ENCODE results near the gene GMPS.

GRCh38 chr3:155991847-155992246 is 121.4 kb downstream of the GMPS start:
- TF ChIP-seq SUZ12 (IDR thresholded peaks at IDR 0.05; ENCODE audit: extremely low read depth, insufficient read depth, insufficient read length) (no peak), ZNF274 (IDR thresholded peaks at IDR 0.05; ENCODE audit: low read depth, low read length) (no peak), YY1 (IDR thresholded peaks at IDR 0.05; ENCODE audit: insufficient read depth, insufficient read length) (no peak)

Data from NT2/D1 (cell line).